SK-N-DZ (cell line): Measurements from ENCODE around the gene RAB11FIP4.

Experiments used
- DNase-seq: peaks from one replicate; pipeline ENCODE4 v3.0.0-alpha.2; 2015; ENCODE audit warnings: low spot score

RAB11FIP4 gene

DNA sequence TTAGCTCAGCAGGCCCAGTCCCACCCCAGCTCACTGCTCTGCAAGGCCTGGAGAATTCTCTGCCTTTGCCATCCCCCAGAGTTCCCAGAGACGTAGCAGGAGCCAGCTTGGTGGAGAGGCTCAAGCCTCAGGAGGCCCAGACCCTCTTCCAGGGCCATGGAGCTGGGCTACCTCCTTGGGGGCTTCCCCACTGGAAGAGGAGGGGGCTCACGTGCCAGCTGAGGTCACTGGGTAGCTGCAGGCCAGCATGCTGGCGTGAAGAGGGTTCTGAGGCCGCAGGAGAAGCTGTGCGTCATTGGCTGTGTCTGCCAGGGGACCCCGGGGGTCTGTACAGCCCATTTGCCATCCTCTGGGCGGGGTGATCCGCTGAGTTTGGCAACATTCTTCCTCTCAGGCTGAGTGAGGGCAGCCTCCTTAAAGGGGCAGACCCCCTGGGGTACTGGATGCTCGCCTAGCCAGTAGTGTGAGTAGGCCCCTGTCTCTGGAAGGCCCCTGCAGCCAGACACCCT lies 131.6 kb downstream of the RAB11FIP4 start:
- DNase-seq, result no peak

DNA sequence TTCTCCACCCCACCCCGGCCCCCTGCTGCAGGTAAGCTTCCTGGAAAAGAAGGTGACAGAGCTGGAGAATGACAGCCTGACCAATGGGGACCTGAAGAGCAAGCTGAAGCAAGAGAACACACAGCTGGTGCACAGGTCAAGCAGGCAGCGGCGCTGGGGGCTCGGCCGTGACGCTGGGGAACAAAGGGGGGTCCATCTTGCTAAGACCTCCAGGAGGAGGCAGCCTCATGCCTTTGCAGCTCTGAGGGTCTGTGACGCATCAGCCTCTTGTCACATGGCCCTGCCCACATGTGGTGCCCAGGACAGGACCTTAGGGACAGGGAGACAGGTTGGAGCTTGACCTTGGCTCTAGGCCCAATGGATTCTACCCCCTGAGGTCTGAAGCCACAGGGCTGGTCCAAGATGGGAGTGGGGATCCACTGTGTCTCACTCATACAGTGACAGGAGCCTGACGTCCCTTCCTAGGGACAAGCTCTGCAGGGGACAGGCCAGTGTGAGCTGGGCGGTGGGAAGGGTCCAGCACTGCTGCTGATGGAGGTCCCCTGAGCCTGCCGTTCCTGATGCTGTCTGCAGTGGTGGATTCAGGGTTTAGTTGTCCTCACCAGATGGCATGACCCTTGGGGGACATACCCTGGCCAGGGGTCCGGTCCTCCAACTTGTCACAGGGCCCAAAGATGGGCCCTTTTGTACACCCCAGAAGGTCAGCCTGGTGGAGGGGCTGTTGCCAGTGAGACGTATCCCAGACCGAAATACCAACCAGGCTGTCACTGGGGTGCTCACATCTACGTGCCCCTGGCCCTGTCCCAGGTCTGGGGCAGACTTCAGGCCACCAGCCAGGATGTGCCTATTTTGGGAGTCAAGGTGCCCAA lies 132.6 kb downstream of the RAB11FIP4 start:
- no peak for DNase-seq

DNA sequence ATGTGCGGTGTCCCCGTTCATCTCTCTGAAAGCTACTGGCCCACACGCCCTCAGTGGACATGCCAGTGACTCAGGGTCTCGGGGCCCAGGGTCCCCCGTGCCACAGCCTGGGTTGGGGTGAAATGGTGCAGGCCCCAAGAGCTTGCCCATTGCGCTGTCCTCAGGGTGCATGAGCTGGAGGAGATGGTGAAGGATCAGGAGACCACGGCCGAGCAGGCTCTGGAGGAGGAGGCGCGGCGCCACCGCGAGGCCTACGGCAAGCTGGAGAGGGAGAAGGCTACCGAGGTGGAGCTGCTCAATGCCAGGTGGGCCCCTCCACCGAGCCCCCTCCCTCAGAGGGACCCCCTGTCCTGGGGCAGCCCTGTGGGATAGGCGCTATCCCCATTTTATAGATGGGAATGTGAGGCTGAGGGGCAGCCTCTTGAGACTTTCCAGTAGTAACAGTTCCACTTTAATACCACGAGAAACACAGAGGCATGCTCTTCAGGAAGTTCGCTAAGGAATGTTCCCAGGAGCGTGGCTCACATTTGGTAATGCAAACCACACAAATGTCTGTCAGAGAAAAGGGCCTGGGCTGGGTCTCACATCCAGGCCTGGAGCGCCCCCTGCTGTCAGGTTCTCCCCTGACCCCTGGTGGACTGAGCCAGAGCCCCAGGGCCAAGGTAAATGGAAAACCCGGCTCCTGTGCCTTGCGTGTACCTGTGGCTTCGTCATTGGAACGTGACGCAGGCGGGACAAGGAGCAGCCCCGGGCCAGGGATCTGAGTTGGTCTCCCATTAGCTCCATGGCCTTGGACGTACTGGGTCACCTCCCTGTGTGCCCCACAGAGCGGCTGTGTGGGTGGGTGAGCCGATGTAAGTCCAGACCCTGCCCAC lies 133.7 kb downstream of the RAB11FIP4 start:
- DNase-seq, result peak; percentile 70

DNA sequence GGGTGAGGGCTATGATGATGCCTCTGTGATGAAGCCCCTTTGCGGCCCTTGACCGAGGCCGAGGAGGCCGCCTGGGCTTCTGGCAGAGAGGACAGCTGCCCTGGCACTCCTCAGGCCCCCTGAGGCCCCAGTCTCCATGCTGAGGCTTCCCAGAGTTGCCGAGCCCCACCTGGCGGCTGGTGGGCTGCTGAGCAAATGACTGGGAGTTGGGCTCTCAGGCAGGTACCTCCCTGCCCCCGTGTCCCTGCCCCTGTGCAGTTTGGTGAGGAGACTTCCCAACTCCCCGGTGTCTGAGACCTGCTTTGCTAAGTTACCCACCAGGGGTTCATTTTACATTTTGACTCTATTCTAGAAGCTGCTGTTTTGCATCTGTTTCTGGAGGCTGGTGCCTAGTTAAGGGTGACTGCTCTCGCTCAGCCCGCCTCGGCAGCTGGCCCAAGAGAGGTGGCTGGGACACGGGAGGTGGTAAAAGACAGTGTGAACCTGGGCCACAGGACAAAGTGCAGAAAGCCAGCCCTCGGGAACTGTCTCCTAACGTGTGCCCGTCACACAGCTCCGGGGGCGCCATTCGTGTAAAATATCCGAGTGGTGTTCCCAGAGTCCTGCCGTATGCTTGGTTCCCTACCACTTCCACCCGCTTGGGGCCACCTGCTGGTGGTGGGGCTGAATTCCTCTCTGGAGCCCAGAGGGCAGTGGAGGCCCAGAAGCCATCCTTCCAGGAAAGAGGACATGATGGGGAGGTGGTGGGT lies 134.5 kb downstream of the RAB11FIP4 start:
- no peak for DNase-seq

DNA sequence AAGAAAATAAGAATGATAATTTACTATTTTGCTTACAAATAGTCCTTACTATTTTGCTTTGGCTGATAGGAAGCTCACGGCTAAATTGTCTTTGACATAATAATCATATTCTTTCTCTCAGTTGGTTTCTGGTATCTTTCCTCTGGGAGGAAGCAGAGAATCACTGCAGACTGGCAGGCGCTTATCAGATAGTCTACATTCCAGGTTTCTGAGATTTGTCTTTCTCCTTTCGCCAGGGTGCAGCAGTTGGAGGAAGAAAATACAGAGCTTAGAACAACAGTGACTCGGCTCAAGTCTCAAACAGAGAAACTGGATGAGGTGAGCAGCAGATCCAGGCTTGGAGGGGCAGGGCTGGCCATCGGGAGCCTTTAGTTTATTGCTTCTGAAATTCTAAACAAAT lies 136.1 kb downstream of the RAB11FIP4 start:
- DNase-seq, result no peak

DNA sequence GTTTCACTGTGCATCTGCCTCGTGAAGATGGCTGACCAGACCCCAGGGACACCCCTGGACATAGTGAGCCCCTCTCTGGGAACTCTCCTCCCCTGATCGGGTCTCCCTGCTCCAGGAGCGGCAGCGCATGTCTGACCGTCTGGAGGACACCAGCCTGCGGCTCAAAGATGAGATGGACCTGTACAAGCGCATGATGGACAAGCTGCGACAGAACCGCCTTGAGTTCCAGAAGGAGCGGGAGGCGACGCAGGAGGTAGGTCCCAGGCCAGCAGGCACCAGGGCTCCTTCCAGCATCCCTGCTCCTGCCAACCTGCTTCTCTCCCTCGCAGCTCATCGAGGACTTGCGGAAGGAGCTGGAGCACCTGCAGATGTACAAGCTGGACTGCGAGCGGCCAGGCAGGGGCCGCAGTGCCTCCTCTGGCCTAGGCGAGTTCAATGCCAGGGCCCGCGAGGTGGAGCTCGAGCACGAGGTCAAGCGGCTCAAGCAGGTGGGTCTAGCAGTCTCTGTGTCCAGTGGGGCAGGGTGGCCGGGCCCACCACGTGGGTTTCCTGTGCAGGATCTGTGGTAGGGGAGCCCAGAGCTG lies 136.9 kb downstream of the RAB11FIP4 start:
- DNase-seq, result no peak

DNA sequence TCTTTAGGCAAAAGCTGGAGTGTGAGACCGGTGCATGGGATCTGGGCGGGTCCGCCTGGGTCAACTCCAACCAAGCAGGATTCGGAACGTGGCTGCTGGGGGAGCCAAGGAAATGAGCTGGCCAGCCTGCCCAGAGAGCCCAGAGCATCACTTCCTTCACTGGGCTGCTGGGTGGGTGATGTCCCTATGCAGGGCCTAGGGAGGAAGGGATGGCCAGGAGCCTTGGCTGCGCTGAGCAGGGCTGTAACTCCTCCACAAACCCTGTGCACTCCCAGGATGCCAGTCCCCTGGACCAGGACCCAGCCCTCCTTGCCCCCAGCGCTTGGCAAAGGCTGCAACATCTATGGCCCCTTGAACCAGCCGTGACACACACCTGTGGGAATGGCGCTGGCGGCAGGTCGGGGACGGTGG lies 138.4 kb downstream of the RAB11FIP4 start:
- DNase-seq, result no peak

DNA sequence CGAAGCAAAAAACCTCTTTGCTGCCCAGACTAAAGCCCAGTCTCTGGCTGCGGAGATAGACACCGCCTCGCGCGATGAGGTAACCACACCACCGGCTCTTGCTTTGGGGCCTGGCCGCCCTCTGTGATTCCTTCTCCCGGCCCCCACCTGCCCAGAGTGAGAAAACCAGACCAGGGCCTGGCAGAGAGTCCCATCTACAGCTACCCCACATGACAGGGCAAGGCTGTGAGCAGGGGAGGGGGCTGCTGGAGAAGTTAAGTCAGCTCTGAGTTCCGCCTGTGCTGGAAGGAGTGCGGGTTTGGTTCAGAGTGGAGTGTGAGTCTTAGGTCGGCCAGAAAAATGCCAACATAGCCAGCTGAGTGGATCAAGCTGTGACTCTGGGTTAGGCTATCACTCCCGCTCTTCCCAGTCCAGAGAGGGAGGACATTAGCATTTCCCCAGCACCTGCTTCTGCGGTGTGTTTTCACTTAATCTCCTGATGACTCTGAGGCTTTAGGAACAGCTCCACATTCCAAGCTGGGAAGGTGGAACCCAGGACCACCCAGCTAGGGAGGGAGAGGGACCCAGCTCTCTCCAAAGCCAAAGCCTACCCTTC lies 139.0 kb downstream of the RAB11FIP4 start:
- no peak for DNase-seq

DNA sequence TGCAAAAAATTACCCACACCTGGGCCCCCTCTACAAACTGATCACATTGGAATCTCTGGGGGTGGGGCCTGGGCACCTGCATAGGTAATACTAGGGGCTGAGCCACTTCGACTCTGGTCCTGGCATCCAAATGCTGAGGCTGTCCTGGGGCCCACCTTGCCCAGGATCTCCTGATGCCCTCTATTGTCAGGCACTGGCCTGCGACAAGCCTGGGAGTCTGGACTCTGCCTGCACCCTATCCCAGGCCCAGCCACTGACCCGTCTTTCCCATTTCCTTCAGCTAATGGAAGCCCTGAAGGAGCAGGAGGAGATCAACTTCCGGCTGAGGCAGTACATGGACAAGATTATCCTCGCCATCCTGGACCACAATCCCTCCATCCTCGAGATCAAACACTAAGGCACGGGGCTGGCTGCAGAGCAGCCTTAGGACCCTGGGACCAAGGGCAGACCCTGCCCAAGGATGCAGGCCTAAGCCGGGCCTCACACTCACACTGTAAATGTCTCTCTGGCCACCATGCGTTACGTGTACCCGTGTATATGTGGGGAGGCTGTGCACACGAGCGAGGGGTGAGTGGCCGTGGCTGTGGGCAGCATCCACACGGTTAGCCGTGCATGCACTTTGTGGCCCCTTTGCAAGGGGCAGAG lies 140.0 kb downstream of the RAB11FIP4 start:
- DNase-seq, result no peak

DNA sequence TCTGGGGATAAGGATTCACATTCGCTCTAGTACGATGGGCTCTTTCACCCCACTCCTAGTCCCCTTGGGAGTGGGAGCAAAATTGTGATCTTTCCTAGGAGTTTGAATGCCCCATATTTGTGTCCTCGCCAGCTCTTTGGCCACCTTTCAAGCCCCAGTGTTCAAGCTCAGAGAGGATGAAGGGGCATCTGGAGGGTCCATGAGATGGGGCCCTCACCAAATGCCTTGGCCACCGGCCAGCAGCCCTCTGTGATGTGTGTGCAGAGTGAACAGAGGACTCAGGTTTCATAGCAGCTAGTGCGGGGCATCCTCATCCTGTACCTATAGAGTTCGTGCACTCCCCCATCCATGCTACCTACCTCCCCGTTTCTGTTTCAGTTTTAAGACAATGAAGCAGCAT lies 140.6 kb downstream of the RAB11FIP4 start:
- DNase-seq, result no peak

DNA sequence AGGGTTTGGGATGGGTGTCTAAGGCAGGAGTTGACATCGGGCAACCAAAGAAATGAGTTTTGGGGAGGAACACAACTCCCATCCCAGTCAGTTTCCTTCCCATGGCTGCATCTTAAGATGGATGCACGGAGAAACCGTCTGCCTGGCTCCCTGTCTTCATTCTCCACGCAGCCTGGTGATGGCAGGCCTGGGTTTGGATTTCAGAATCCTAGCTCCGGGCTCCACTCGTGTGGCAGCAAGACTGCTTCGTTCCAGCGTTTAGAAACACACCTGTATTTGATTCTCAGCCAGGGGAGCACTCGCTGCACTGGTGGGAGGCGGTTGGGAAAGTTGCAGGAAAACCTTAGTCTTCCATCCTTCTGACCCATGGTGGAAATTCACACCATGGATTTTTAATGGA lies 141.1 kb downstream of the RAB11FIP4 start:
- no peak for DNase-seq

DNA sequence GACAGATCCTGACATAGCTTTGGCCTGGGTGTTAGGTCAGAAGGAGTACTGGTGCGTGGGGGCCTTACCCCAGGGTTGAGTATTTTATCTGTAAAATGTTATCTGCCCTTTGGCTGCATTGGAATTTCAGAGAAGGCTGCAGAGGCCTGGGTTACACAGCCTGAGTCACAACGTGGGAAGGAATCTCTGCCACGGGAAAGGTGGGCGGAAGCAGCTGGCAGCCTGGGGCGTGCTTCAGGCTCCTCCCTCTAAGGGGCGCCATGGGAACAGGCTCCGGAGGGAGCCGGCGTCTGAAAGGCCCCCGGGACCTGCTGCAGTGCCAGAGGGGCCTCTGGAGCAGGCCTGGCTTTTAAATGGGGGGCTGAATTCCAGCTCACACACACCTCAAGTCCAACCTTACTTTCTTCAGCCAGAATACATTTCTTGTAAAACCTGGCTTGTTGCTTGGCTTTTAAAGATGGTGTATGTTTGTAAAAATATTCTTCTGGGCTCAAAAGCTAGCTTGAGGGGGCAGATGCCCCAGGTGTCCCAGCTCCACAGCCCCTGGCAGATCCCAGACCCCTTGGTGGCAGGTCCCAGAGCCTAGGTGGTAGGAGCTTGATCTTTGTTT lies 142.2 kb downstream of the RAB11FIP4 start:
- no peak for DNase-seq

DNA sequence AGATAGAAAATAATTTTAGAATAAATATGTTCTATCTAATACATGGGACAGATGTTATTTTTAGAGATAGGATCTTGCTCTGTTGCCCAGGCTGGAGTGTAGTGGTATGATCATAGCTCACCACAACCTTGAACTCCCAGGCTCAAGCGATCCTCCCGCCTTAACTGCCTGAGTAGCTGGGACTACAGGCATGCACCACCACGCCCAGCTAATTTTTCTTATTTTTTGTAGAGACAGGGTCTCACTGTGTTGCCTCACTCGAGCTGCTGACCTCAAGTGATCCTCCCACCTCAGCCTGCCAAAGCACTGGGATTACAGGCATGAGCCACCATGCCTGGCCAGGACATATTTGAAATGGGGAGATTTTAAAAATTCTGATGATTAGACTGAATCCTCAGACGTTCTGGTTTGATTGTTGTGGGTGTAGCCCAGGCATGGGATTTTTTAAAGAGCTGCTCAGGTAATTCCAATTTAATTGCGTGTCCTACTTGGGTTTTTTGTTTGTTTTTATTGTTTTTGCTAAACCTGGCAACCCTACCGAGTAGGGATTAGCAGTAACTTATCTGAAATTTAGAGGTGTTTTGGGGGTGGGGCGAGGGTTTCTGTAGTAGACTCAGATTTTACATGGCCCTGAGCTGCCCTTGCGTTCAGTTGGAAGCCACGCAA lies 142.9 kb downstream of the RAB11FIP4 start:
- no peak for DNase-seq

DNA sequence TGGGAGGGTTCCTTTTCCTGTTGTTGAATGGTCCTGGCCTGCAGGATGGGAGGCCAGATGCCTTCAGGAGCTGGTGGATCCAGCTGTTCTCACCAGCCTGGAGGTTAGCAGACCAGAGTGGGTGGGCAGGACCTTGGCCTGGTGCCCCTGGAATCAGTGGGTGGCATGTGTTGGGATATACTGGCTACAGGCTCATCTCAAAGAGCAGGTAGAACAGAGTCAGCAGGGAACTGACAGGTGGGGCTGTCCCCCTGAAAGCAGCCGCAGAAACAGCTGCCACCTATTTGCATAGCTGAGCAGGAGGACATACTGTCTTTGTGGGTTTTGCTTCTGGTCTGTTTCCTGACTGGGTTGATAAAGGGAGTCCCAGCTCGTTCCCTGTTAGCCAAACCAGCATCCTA lies 144.1 kb downstream of the RAB11FIP4 start:
- no peak for DNase-seq

DNA sequence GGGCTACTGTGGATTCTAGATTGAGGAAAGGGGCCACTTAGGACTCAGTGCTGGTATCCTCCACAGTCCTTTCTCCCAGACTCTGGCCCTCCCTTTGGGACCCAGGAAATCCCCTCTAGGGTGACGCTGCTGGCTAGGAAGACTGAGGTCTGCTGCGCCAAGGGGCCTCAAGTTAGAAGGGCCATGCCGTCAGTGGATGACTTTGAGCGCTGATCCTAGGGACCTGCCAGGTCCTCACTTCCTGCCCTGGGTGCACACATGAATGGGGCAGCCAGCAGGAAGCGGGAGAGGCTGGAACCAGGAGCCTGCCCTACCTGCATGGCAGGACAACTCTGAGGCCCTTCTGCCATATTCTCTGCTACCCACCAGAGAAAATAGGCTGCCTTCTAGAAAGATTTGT lies 145.0 kb downstream of the RAB11FIP4 start:
- DNase-seq, result no peak

DNA sequence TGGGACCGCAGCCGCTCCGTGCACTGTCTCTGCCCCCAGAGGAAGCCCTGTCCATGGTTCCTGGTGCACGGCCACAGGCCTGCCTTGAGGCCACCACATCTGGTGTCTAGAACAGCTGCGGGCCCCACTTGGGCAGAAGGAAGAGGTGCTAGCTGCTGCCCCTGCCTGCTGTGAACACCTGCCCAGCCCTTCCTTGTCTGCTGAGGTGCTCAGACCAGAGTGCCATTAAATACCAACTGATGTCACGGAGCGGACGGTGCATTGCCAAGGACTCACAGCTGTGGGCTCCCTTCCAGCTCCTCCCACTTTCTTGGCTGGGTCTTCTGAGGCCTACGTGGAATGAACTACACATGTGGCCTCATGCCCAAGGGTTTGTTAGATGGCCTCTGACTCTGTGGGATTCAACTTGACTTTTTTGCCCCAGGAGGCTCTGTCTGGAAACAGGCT lies 146.1 kb downstream of the RAB11FIP4 start:
- DNase-seq, result no peak

DNA sequence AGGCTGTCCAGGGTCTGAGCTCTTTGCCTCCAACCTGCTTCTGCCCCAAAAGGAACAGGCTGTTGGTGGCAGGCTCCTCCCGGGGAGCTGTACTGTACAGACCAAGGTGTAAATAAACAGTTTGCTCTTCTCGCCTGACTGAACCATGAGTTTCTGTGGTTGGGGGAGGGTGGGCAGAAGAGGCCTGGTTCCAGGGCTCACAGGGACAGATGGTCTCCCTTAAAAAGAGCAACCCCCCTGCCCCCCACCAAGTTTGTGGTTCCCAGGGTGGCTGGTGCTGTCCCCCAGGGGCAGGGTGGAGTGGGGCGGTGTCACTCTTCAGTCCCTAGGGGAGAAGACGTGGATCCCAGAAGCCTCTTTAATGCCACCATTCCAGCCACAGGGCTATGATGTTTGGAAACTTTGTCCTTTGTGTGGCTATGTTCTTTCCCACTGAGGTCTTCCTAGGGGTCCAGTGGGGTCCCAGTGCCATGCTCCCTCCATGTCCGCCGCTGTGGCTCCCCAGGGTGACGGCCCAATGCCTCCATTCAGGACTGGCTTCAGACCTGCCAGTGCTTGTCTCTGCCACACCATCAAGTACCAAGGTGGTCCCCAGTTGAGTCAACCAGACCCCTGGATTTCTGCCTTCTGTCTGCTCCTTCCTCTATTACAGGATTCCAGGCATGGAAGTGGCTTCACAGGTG lies 146.7 kb downstream of the RAB11FIP4 start:
- no peak for DNase-seq

DNA sequence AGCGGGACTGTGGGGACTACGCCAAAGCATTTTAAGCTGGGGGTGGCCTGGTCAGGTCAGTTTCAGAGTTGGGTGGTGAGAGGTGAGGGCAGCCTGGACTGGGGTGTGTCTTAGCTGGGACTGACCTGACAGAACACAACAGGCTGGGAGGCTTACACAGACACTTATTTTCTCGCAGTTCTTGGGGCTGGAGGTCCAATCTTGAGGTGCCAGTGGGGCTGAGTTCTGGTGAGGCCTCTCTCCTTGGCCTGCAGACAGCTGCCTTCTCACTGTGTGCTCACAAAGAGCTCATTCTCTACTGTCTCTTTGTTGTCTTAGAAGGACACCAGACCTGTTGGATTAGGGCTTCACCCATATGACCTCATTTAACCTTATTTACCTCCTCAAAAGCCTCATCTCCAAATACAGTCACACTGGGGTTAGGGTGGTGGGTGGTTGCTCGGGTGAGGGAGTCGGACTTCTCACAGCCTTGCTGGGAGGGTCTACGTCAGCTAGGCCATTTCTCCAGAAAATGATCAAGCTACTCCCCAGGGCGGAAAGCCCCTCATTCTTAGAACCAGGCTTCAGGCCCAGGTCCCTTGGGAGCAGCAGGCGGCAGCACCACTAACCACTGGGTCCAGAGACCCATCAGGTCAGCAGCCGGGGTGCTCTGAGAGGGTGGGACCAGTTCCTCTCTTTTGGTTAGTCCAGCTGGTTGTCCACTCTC lies 149.3 kb downstream of the RAB11FIP4 start:
- DNase-seq, result no peak
